Airway epithelial cell (primary cell): ENCODE data around the gene TMEM129. TPM values are rescaled to one million over a fixed set of nuclear protein-coding genes. Genes with fewer than 3 reads are reported as not detected.

ENCODE experiments used
- total RNA-seq: library from RNA; depleted of rRNA; stranded (reverse); fragments of >200 nt; gene quantifications from 2 replicates; pipeline ENCODE4 v1.2.3, GENCODE V29; 2015

The TMEM129 gene
- total RNA-seq = 39.3 and 47.7 TPM in 2 replicates

GRCh38 chr4:1721003-1721665, at the start of gene TMEM129, which contains the start of gene TACC3:
Gene TMEM129, minus strand, starts transcription at chr4:1721323. Its CDS starts 486 bp downstream, at chr4:1720837.
Gene TACC3, plus strand, starts transcription at chr4:1721521. Its CDS starts 1,901 bp downstream, at chr4:1723422.

GRCh38 chr4:1712216-1713002, 8.7 kb downstream of the TMEM129 start, which contains the start of gene SLBP:
Gene SLBP, minus strand, starts transcription at chr4:1712319. Its CDS starts 131 bp downstream, at chr4:1712188.

GRCh38 chr4:1683736-1684505, 37.2 kb downstream of the TMEM129 start, which contains the start of gene FAM53A:
Gene FAM53A, minus strand, starts transcription at chr4:1684313. Its CDS starts 15,572 bp downstream, at chr4:1668741.

Other genes starting within 250 kb of the TMEM129 start
- 0.42 and 1.1 TPM in 2 replicates for gene FAM53A, start 37.0 kb downstream of the TMEM129 start, total RNA-seq
- gene SLBP, start 9.0 kb downstream of the TMEM129 start, total RNA-seq = 85.1 and 94.5 TPM in 2 replicates
- 33.9 and 42.9 TPM in 2 replicates for gene TACC3, start 198 bp upstream of the TMEM129 start, total RNA-seq
- 120 TPM in 2 replicates for gene FGFR3, start 72.0 kb upstream of the TMEM129 start, total RNA-seq
- gene LETM1, start 134.8 kb upstream of the TMEM129 start, total RNA-seq = 73.7 and 76.5 TPM in 2 replicates
- 40.8 and 48.2 TPM in 2 replicates for gene NSD2, start 150.1 kb upstream of the TMEM129 start, total RNA-seq